EH (cell line): ENCODE measurements around the gene SULT1E1.
"Not testable (repeated sequence)": the region's sequence is repeated elsewhere in the genome, so short reads cannot be mapped to it uniquely, and the experiment has no call there.

Experiments
- DNase-seq: peaks from one replicate; pipeline ENCODE4 v3.0.0-alpha.2; 2015; ENCODE audit warnings: low read depth

SULT1E1 gene

GRCh38 chr4:69843301-69843700, 16.6 kb downstream of the SULT1E1 start:
- no peak for DNase-seq

- no peak for DNase-seq
Observed at GRCh38 chr4:69838977-69839376, 21.0 kb downstream of the SULT1E1 start.

- DNase-seq = no peak
Observed at GRCh38 chr4:69836287-69836686, 23.7 kb downstream of the SULT1E1 start.

GRCh38 chr4:69835766-69836165, 24.2 kb downstream of the SULT1E1 start:
- DNase-seq = no peak

GRCh38 chr4:69833251-69833650, 26.7 kb downstream of the SULT1E1 start:
- DNase-seq = no peak

DNA sequence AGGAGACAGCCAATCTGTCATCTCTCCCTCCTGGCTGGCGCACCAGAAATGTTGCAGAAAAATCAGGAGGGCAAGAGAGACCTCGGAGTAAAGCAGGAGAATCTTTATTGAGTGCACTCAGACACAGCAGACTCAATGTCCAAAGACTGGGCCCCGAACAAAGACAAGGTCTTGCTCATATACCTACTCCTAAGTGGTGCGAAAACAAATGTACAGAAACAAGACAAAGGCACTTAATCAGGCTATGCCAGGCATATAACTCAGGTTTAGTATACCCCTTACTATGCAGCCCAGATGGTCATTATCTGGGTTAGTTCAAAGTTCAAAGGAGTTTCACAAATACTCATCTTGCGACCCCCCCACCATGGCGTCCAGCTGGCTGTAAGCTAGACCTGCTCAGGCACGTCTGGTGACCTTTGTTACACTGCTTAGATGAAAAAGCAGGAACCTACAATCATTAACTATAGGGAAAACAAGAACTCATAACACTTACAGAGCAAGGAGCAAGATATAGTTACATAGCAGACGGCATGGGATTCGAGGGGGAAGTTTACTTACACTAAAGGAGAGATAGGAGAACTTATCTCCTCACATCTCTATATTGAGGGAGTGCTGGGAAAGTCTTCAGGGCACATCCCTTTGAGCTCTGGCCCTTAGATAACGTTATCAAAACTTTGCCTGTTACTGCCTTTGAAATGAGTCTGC, 27.5 kb downstream of the SULT1E1 start:
- DNase-seq = no peak

DNA sequence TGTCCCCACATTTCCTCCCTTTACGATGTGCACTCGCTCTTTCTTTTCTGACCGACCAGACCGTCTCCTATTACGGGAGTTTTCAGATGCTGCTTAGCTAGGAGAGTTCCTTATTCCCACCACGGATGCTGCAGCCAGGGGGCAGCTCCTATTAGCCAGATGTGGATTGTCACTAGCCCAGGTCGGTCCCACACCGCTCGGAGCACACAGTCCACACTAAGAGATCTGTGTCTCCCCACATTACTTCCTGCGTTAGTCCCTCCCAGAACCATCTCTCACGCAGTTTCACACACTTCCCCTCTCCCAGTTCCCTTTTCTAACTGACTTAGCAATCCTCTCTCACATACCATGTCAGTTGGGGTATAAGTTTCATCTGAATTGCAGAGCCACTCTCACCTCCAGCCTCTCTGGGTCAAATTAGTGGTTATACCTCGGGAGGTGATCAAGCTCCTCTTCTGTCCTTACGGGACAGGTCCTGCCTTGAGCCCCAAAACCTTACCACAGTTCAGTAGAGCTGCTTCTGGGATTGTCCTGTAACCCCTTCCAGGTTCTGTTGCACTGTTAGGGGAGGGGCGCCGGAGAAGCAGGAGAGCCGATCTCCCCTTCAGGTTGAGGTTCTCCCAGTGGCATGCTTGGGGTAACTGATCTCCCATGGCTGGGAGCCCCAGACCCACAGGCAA, 28.2 kb downstream of the SULT1E1 start:
- no peak for DNase-seq

DNA sequence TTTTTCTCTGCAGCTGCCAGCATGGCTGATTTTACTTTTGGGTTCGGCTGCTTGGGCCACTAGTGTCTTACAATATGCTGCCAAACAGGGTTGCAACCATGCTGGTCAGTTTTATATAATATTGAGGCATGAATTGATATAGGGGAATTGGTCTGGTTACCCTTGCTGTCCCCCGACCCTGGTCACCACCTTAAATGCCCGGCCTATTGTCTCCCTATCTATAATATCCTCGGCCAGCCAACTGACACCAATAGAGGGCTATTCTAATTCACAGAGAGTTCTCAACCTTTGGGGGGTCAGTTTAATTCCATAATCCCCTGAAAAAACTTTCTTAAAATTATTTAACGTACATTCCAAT, 28.7 kb downstream of the SULT1E1 start:
- no peak for DNase-seq

DNA sequence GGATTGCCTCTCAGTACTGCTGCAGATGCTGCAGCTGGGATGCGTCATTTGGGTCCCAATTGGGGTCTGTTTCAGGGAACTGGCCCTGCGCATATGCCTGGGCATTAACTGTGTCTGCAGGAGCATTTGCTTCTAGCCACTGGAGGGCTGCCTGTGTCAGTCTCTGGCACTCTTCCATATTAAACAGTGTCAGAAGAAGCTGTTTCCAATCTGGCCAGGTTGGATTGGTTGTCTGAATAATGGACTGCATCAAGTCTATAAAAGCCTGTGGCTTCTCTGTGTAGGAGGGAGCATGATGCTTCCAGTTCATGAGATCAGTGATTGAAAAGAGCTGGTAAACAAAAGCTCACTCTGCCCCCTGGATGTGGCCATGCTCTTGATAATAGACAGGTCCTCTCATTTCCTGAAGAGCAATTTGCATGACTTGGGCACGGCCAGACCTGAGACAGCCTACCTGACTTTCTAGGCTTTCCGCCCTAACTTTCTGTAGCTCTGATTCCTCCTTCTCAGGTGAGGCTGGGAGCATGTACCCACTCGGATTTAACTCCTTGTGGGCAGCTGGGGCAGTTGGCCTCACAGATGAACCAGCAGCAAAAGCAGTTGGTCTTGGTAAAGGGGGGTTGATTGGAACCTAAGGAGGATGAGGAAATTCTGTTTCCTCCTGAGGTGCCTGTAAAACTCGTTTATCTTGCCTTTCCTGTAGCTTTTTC, 29.2 kb downstream of the SULT1E1 start:
- DNase-seq = no peak

DNA sequence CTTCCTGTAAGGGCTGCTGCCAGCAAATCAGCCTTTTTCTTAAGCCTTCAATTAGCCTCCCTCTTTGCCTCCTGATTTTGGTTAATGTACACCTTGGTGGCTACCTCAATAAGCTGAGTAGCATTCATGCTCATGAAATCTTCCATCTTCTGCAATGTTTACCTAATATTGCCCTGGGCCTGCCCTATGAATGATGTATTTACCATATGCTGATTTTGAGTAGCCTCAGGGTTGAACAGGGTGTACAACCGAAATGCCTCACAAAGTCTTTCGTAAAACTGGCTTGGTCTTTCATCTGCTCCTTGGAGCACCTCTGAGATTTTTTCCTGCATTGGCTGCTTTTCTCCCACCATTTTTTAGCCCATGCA, 29.8 kb downstream of the SULT1E1 start:
- no peak for DNase-seq

GRCh38 chr4:69829678-69830077, 30.3 kb downstream of the SULT1E1 start:
- no peak for DNase-seq

DNA sequence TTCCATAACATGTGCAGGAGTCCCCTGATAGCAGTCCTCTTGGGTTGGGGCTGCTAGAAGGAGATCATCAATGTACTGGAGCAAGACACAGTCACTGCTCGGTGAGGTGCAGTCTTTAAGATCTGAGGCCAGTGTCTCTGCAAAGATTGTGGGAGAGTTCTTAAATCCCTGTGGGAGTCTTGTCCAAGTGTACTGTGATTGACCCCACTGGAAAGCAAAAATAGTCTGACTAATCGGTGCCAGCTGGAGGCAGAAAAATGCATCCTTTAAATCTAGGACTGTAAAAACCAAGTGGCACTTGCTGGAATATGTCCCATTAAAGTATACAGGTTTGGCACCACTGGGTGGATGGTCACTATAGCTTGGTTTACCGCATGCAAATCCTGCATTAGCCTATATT, 31.1 kb downstream of the SULT1E1 start:
- no peak for DNase-seq

GRCh38 chr4:69825056-69825455, 34.9 kb downstream of the SULT1E1 start:
- DNase-seq = not testable (repeated sequence)

GRCh38 chr4:69823481-69824186, 36.3 kb downstream of the SULT1E1 start:
- no peak for DNase-seq

DNA sequence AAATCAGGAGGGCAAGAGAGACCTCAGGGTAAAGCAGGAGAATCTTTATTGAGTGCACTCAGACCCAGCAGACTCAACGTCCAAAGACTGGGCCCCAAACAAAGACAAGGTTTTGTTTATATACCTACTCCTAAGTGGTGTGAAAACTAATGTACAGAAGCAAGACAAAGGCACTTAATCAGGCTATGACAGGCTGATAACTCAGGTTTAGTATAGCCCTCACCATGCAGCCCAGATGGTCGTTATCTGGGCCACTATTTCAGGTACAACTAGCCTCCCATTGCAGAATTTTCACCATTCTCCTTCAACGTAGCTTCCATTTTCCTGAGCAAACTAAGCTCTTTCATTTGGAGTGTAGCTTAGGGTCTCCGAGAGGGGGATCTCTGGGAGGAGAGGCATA, 36.9 kb downstream of the SULT1E1 start:
- DNase-seq = no peak

- no peak for DNase-seq
Observed at GRCh38 chr4:69822198-69822597, 37.7 kb downstream of the SULT1E1 start.

- DNase-seq = no peak
Observed at GRCh38 chr4:69818060-69818639, 41.8 kb downstream of the SULT1E1 start.

- no peak for DNase-seq
Observed at GRCh38 chr4:69816236-69816635, 43.7 kb downstream of the SULT1E1 start.

DNA sequence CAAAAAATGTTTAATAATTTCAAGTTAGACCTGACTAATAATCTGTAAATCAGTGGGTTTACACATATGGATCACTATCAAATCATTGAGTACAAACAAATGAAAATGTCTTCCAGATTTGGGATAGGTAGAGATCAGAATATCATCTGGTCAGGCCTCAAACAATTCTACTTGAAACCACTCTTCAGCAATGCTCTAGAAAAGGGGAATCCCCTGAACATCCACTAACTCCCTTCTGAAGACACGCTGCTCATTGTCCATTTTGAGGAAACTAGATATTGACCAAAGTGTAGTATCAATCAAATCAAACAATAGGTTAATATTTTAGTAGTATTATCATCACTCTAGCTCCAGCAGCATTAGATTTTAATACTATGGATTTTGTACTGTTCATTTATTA, 46.3 kb downstream of the SULT1E1 start:
- no peak for DNase-seq

DNA sequence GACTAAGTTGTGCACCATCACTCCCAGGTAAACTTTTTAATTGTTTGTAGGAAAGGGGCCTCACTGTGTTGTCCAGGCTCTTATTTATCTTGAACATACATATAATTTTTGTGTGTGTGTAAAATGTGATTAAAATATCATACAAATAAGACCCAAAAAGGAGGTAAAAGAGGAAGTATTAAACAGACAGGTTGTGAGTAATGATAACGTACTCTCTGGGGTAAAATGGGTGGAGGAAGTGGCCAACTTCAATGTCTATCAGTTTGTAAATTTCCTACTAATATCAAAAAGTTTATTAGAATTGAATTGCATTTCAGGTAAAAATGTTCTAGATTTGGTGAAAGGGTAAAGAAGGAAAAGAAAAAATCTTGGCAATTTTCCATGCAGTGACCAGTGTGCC, 48.8 kb downstream of the SULT1E1 start:
- no peak for DNase-seq

DNA sequence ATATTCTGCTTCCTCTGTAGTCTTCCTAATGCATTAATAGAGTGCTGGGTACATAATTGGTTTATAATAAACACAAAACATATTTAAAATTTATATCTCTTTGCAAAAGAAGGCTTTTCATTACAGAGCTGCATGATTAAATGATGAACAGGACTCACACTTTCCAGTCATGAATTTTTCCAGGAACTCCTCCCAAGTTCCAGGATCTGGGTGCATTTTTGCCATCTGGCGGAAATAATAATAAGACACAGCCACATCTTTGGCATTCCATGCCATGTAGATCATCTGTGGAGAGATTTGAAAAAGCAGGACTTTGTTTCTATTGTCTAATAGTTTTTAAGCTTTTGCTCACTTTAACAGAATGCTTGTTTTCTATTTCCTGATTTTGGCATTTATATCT, 59.3 kb downstream of the SULT1E1 start:
- no peak for DNase-seq

DNA sequence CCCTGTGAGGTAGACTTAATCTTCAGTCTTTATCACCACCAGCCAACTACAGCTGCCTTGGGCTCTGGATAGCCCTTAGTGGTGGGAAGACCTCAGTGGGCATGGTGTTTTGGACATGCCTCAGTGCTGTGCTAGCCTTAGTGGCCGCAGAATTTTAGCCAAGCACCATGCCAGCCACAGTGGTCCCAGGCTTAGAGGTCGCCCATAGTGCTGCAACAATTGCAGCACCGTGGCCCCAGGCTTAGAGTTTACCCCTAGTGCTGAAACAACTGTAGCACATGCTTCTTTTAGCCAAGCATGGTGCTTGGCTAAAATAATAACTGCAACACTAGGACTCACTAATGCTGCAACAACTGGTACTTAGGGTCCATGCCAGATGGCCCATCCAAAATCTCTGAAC, 60.6 kb downstream of the SULT1E1 start:
- no peak for DNase-seq
